MM.1S (cell line): ENCODE data around the gene TSPAN32.

Experiments used
- DNase-seq: peaks from one replicate; pipeline ENCODE4 v3.0.0-alpha.2; 2015
- H2AFZ ChIP-seq: fragments of 300-600 bp; sonication (generic); 2 replicates; pipeline ENCODE4 v1.6.0; 2016; ENCODE audit warnings: antibody characterized with exemption, low read length
- H3F3A ChIP-seq: fragments of 300-600 bp; sonication (generic); 2 replicates; pipeline ENCODE4 v1.6.1; 2016; ENCODE audit warnings: mild to moderate bottlenecking, antibody characterized with exemption, low read length, moderate library complexity, mixed read lengths; ENCODE audit not compliant: insufficient read depth
- H3K27ac ChIP-seq: fragments of 300-600 bp; sonication (generic); 2 replicates; pipeline ENCODE4 v1.5.1; 2016; ENCODE audit warnings: mild to moderate bottlenecking, low read length
- H3K27me3 ChIP-seq: fragments of 300-600 bp; sonication (generic); replicated peaks from 2 replicates; pipeline ENCODE4 v1.6.0; 2016; ENCODE audit warnings: low read length; ENCODE audit not compliant: insufficient read depth
- H3K36me3 ChIP-seq: fragments of 300-600 bp; sonication (generic); replicated peaks from 2 replicates; pipeline ENCODE4 v1.6.1; 2016; ENCODE audit warnings: mild to moderate bottlenecking, low read length, mixed read lengths; ENCODE audit not compliant: insufficient read depth
- H3K4me1 ChIP-seq: fragments of 300-600 bp; sonication (generic); 2 replicates; pipeline ENCODE4 v1.6.1; 2016; ENCODE audit warnings: low read length, mixed read lengths
- H3K4me2 ChIP-seq: fragments of 300-600 bp; sonication (generic); 2 replicates; pipeline ENCODE4 v1.6.0; 2016; ENCODE audit warnings: low read depth, low read length
- H3K4me3 ChIP-seq: fragments of 300-600 bp; sonication (generic); 2 replicates; pipeline ENCODE4 v1.5.1; 2016; ENCODE audit warnings: low read length, mixed read lengths
- H3K79me2 ChIP-seq: fragments of 300-600 bp; sonication (generic); 2 replicates; pipeline ENCODE4 v1.6.1; 2016; ENCODE audit warnings: mixed run types, low read length, mixed read lengths
- H3K9ac ChIP-seq: fragments of 300-600 bp; sonication (generic); 2 replicates; pipeline ENCODE4 v1.6.1; 2016; ENCODE audit warnings: low read length, mixed read lengths
- H3K9me2 ChIP-seq: fragments of 300-600 bp; sonication (generic); replicated peaks from 2 replicates; pipeline ENCODE4 v1.6.1; 2016; ENCODE audit warnings: mild to moderate bottlenecking, low read length, mixed read lengths; ENCODE audit not compliant: insufficient read depth
- H3K9me3 ChIP-seq: fragments of 300-600 bp; sonication (generic); replicated peaks from 2 replicates; pipeline ENCODE4 v1.6.1; 2016; ENCODE audit warnings: mild to moderate bottlenecking, low read length, mixed read lengths; ENCODE audit not compliant: insufficient read depth
- H4K20me1 ChIP-seq: fragments of 300-600 bp; sonication (generic); 2 replicates; pipeline ENCODE4 v1.6.1; 2016; ENCODE audit warnings: mild to moderate bottlenecking, low read length, moderate library complexity, mixed read lengths; ENCODE audit not compliant: insufficient read depth
- CTCF ChIP-seq: fragments of 300-600 bp; sonication (generic); IDR thresholded peaks from 2 replicates; pipeline ENCODE4 v1.5.1; 2016; ENCODE audit warnings: antibody characterized with exemption, low read length, mixed read lengths
- EZH2 ChIP-seq: fragments of 300-600 bp; sonication (generic); optimal IDR thresholded peaks from 2 replicates; pipeline ENCODE3; 2017; ENCODE audit warnings: low read depth, mild to moderate bottlenecking, antibody characterized with exemption, low read length, mixed read lengths
- EZH2phosphoT487 ChIP-seq: fragments of 300-600 bp; sonication (generic); IDR thresholded peaks from 2 replicates; pipeline ENCODE4 v1.6.1; 2018; ENCODE audit warnings: antibody characterized with exemption, low read length

The TSPAN32 gene

GRCh38 chr11:2318707-2319106 lies 16.9 kb downstream of the TSPAN32 start:
- Histone ChIP-seq H3K4me1 (no peaks in the 10 kb centered on the region), H3K4me3 (no peak overlapping the region), H3K27me3 (peaks cover 84% of the 10 kb centered on the region), H3K79me2 (no peaks in the 10 kb centered on the region), H3K4me2 (no peak overlapping the region), H3K36me3 (no peaks in the 10 kb centered on the region), H3K9ac (no peak overlapping the region), H3K27ac (no peak overlapping the region), H3K9me2 (no peaks in the 10 kb centered on the region), H3F3A (no peaks in the 10 kb centered on the region), H2AFZ (no peak overlapping the region), H3K9me3 (no peaks in the 10 kb centered on the region), H4K20me1 (no peaks in the 10 kb centered on the region)
- no peak for TF ChIP-seq EZH2phosphoT487
- no peak for TF ChIP-seq CTCF
- no peak for TF ChIP-seq EZH2
- no peak for DNase-seq

GRCh38 chr11:2319791-2320472 lies 18.1 kb downstream of the TSPAN32 start:
- peaks cover 84% of the 10 kb centered on the region for H3K27me3 ChIP-seq
- no peak for DNase-seq

GRCh38 chr11:2320568-2321310 lies 18.9 kb downstream of the TSPAN32 start:
- no peaks in the 10 kb centered on the region for H3K9me3 ChIP-seq
- TF ChIP-seq EZH2 (no peak), CTCF (no peak), EZH2phosphoT487 (no peak)
- no peak overlapping the region for H3K4me2 ChIP-seq
- no peak overlapping the region for H3K27ac ChIP-seq
- H3K4me1 ChIP-seq, result no peaks in the 10 kb centered on the region
- H3F3A ChIP-seq, result no peaks in the 10 kb centered on the region
- no peaks in the 10 kb centered on the region for H3K79me2 ChIP-seq
- H3K4me3 ChIP-seq, result no peak overlapping the region
- no peaks in the 10 kb centered on the region for H3K36me3 ChIP-seq
- no peak overlapping the region for H2AFZ ChIP-seq
- H3K9me2 ChIP-seq, result no peaks in the 10 kb centered on the region
- peaks cover 84% of the 10 kb centered on the region for H3K27me3 ChIP-seq
- H3K9ac ChIP-seq, result no peak overlapping the region
- no peaks in the 10 kb centered on the region for H4K20me1 ChIP-seq
- DNase-seq, result no peak

More at GRCh38 chr11:2319791-2320472, 18.1 kb downstream of the TSPAN32 start:
- Histone ChIP-seq H3K4me2 (no peak overlapping the region), H3K79me2 (no peaks in the 10 kb centered on the region), H3K36me3 (no peaks in the 10 kb centered on the region), H3F3A (no peaks in the 10 kb centered on the region), H3K27ac (no peak overlapping the region), H3K4me3 (no peak overlapping the region), H2AFZ (no peak overlapping the region), H3K9me3 (no peaks in the 10 kb centered on the region), H3K4me1 (no peaks in the 10 kb centered on the region), H4K20me1 (no peaks in the 10 kb centered on the region), H3K9me2 (no peaks in the 10 kb centered on the region), H3K9ac (no peak overlapping the region)
- no peak for TF ChIP-seq CTCF
- TF ChIP-seq EZH2phosphoT487, result no peak
- TF ChIP-seq EZH2, result no peak
